Measurements from ENCODE around the gene EFNA5.

GRCh38 chr5:107704681-107705401, 34.1 kb upstream of the EFNA5 start:
- no peak for TF ChIP-seq ZNF70 (CRISPR knock-in tag; IDR thresholded peaks at IDR 0.05)
- no peak for TF ChIP-seq PATZ1 (CRISPR knock-in tag; IDR thresholded peaks at IDR 0.05; ENCODE audit: borderline replicate concordance)
- no peak for TF ChIP-seq ARNTL (CRISPR knock-in tag; IDR thresholded peaks at IDR 0.05; ENCODE audit: borderline replicate concordance, low read depth)
- TF ChIP-seq CSDC2 (CRISPR knock-in tag; IDR thresholded peaks at IDR 0.05) = no peak
- TF ChIP-seq RARB (CRISPR knock-in tag; IDR thresholded peaks at IDR 0.05) = no peak
- no peak for TF ChIP-seq ZFP3 (CRISPR knock-in tag; IDR thresholded peaks at IDR 0.05)
- no peak for TF ChIP-seq TCF4 (CRISPR knock-in tag; IDR thresholded peaks at IDR 0.05; ENCODE audit: borderline replicate concordance)
- TF ChIP-seq OSR1 (CRISPR knock-in tag; IDR thresholded peaks at IDR 0.05) = no peak
- no peak for TF ChIP-seq SNAI2 (CRISPR knock-in tag; IDR thresholded peaks at IDR 0.05)
- TF ChIP-seq CSRNP3 (CRISPR knock-in tag; IDR thresholded peaks at IDR 0.05) = no peak
- TF ChIP-seq ZFP30 (CRISPR knock-in tag; IDR thresholded peaks at IDR 0.05) = no peak
- TF ChIP-seq BACH2 (CRISPR knock-in tag; IDR thresholded peaks at IDR 0.05; ENCODE audit: borderline replicate concordance) = no peak
- no peak for TF ChIP-seq TOX (CRISPR knock-in tag; IDR thresholded peaks at IDR 0.05; ENCODE audit: borderline replicate concordance)
